Measurements from ENCODE around the gene CCDC174.

DNA sequence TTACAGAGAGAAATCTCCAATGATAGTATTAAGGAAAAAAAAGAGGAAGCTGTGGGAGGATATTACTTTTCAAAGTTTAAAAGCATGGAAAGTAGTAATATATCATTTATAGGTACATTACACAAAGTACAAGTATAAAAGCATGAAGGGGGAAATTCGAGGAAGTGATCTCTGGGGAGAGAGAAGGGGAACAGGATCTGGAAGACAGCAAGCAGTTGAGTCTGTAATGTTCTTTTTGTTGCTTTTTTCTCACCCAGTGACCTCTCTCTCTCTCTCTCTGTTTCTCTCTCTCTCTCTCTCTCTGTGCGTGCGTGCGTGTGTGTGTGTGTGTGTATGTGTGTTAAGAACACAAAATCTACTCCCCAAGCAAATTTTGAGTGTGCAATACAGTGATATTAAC lies 33.6 kb downstream of the CCDC174 start:
- TF ChIP-seq, protein P1, sequence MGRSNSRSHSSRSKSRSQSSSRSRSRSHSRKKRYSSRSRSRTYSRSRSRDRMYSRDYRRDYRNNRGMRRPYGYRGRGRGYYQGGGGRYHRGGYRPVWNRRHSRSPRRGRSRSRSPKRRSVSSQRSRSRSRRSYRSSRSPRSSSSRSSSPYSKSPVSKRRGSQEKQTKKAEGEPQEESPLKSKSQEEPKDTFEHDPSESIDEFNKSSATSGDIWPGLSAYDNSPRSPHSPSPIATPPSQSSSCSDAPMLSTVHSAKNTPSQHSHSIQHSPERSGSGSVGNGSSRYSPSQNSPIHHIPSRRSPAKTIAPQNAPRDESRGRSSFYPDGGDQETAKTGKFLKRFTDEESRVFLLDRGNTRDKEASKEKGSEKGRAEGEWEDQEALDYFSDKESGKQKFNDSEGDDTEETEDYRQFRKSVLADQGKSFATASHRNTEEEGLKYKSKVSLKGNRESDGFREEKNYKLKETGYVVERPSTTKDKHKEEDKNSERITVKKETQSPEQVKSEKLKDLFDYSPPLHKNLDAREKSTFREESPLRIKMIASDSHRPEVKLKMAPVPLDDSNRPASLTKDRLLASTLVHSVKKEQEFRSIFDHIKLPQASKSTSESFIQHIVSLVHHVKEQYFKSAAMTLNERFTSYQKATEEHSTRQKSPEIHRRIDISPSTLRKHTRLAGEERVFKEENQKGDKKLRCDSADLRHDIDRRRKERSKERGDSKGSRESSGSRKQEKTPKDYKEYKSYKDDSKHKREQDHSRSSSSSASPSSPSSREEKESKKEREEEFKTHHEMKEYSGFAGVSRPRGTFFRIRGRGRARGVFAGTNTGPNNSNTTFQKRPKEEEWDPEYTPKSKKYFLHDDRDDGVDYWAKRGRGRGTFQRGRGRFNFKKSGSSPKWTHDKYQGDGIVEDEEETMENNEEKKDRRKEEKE (IDR thresholded peaks at IDR 0.05), result no peak
- TF ChIP-seq, protein P2, sequence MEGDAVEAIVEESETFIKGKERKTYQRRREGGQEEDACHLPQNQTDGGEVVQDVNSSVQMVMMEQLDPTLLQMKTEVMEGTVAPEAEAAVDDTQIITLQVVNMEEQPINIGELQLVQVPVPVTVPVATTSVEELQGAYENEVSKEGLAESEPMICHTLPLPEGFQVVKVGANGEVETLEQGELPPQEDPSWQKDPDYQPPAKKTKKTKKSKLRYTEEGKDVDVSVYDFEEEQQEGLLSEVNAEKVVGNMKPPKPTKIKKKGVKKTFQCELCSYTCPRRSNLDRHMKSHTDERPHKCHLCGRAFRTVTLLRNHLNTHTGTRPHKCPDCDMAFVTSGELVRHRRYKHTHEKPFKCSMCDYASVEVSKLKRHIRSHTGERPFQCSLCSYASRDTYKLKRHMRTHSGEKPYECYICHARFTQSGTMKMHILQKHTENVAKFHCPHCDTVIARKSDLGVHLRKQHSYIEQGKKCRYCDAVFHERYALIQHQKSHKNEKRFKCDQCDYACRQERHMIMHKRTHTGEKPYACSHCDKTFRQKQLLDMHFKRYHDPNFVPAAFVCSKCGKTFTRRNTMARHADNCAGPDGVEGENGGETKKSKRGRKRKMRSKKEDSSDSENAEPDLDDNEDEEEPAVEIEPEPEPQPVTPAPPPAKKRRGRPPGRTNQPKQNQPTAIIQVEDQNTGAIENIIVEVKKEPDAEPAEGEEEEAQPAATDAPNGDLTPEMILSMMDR (IDR thresholded peaks at IDR 0.05 in 2 of 3, conservative IDR thresholded peaks at IDR 0.05 in 1 of 3; ENCODE audit: control insufficient read depth in 2 of 3, extremely low read depth in 1 of 3, insufficient read depth in 1 of 3, low read depth in 3 of 3, low read length in 3 of 3), result no peak
